Measurements from ENCODE around the gene TMEM260. TPM values are rescaled to one million over a fixed set of nuclear protein-coding genes. Genes with fewer than 3 reads are reported as not detected.

The TMEM260 gene
- 5.8 and 8.2 TPM in 2 replicates for total RNA-seq

DNA sequence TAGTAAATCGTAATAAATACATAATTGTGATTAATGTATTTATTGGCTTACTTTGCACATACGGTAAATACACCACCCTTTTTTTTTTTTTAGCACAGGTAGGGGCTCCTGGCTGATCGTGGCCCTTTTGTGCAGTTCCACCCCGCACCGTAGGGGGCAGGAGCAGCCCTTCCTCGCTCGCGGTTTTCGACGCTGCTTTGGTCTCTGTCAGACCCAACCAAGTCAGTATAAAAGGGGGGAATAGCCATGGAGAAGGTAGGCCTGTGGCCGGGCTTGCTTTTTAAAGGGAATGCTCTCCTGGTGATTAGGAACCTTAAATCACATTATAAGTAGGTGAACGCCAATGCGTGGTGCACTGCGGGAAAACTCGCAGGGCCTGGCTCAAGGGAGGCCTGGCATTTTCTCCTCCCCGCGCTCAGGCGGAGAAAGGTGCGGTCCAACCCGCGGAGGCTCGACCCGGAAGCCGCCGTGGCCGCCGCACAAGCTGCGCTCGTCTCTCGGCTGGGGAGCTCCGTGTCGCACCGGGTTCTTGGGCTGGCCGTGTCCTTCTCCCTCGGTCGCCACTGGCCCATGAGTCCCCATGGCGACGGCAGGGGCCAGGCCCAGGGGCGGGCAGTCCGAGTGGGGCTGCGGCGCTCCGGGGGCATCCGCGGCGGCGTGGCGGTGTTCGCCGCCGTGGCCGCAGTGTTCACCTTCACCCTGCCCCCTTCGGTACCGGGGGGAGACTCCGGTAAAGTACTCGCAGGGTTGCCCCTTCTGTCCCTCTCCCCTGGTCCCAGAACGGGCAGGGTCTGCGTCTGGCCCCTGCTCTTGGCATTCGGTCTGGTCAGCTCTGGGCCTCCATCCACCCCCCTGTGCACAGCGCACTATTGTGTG is at the start of gene TMEM260:
TMEM260 (plus strand) TSS at position 454 of the 876 bp plus-strand sequence; CDS start at position 571, 117 bp downstream.

Other genes starting within 250 kb of the TMEM260 start
- gene OTX2, start 230.7 kb downstream of the TMEM260 start, total RNA-seq = not detected in 2 replicates

All from airway epithelial cell (primary cell).